HepG2 (cell line): ENCODE results near the gene MYO7A. TPM values are rescaled to one million over a fixed set of nuclear protein-coding genes. Genes with fewer than 3 reads are reported as not detected.

Experiments used
- ATAC-seq: fragments of 200-7000 bp; cut with Tn5 transposase; 3 replicates; pipeline ENCODE4 v1.9.1; 2020; ENCODE audit warnings: mild to moderate bottlenecking, moderate library complexity
- BruUV-seq: library from RNA; stranded (reverse); fragments of 400-500 nt; replicated peaks from 2 replicates; lab custom pipeline; 2021; lab: Mats Ljungman, UMichigan
- CTCF ChIA-PET: fragments of 300-600 bp; formaldehyde crosslinking; extraction: SDS; loops from one replicate; lab custom pipeline; 2021; ENCODE audit warnings: low total read pairs, inconsistent platforms, low intra/inter-chr PET ratio; lab: Yijun Ruan, JAX
- POLR2A ChIA-PET: fragments of 350-600 bp; sonication (Branson Sonifier 250); formaldehyde crosslinking; loops from one replicate; lab custom pipeline; 2020; ENCODE audit warnings: antibody characterized with exemption, inconsistent platforms; lab: Yijun Ruan, JAX
- DNase-seq: peaks from one replicate; pipeline ENCODE4 v3.0.0-alpha.2; 2015; ENCODE audit warnings: low spot score
- FAIRE-seq: peaks from 3 replicates; lab custom pipeline; 2011; peaks lifted over from hg19 to GRCh38; lab: Jason Lieb, UNC
- H2AFZ ChIP-seq: one replicate; pipeline ENCODE4 v1.6.1; 2011; ENCODE audit warnings: low read length, inconsistent platforms
- H3K27ac ChIP-seq: fragments of 300-600 bp; 3 replicates; pipeline ENCODE4 v1.8.0; 2011; ENCODE audit warnings: mixed run types, mild to moderate bottlenecking, mixed read lengths, low read length, inconsistent platforms; ENCODE audit not compliant: insufficient read depth; ENCODE audit errors: extremely low read length
- H3K27me3 ChIP-seq, 2 experiments: fragments of 200-600 bp in 1 of 2; 2 replicates in 1 of 2; 3 replicates in 1 of 2; pipeline versions ENCODE4 v1.6.0 to v1.8.0; 2011; ENCODE audit warnings: low read length in 2 of 2, mild to moderate bottlenecking in 2 of 2, moderate library complexity in 2 of 2, inconsistent platforms in 1 of 2; ENCODE audit not compliant: insufficient read depth in 2 of 2, control insufficient read depth in 1 of 2
- H3K36me3 ChIP-seq, 2 experiments: fragments of 200-600 bp in 1 of 2; replicated peaks in 1 of 2; 2 replicates in 1 of 2; 3 replicates in 1 of 2; pipeline versions ENCODE4 v1.5.1 to v1.8.0; 2011; ENCODE audit warnings: low read length in 2 of 2, inconsistent platforms in 1 of 2; ENCODE audit not compliant: insufficient read depth in 2 of 2, control insufficient read depth in 1 of 2
- H3K4me1 ChIP-seq: 2 replicates; pipeline ENCODE4 v1.5.1; 2012; ENCODE audit warnings: low read length, inconsistent platforms; ENCODE audit not compliant: insufficient read depth
- H3K4me2 ChIP-seq: 2 replicates; pipeline ENCODE4 v1.6.0; 2011; ENCODE audit warnings: low read depth, low read length, inconsistent platforms
- H3K4me3 ChIP-seq, 3 experiments: fragments of 200-600 bp in 1 of 3; sonication (generic), shearing (Covaris generic) in 1 of 3; replicated peaks in 1 of 3; 2 replicates each; pipeline ENCODE4 v1.5.1; 2011 to 2016; ENCODE audit warnings: low read length in 3 of 3, inconsistent platforms in 2 of 3, low read depth in 2 of 3, mild to moderate bottlenecking in 2 of 3, control low read depth in 1 of 3, mixed read lengths in 1 of 3; ENCODE audit not compliant: insufficient read depth in 1 of 3
- H3K79me2 ChIP-seq: one replicate; pipeline ENCODE4 v1.6.1; 2011; ENCODE audit warnings: low read length, inconsistent platforms; ENCODE audit not compliant: insufficient read depth
- H3K9ac ChIP-seq: 2 replicates; pipeline ENCODE4 v1.6.0; 2011; ENCODE audit warnings: mild to moderate bottlenecking, low read depth, low read length, inconsistent platforms; ENCODE audit not compliant: insufficient read depth
- H3K9me3 ChIP-seq: 2 replicates; pipeline ENCODE4 v1.5.1; 2012; ENCODE audit warnings: mild to moderate bottlenecking, low read length
- H4K20me1 ChIP-seq: 2 replicates; pipeline ENCODE4 v1.6.0; 2011; ENCODE audit warnings: inconsistent platforms, mild to moderate bottlenecking, low read length, moderate library complexity; ENCODE audit not compliant: insufficient read depth
- ADNP ChIP-seq: sonication (generic); formaldehyde crosslinking; IDR thresholded peaks from 2 replicates; pipeline ENCODE4 v1.4.0; 2020; ENCODE audit warnings: missing genetic modification reagents
- ATF2 ChIP-seq: sonication (generic); formaldehyde crosslinking; IDR thresholded peaks from 2 replicates; pipeline ENCODE4 v1.4.0; 2020; ENCODE audit warnings: missing genetic modification reagents
- EP300 ChIP-seq, 3 experiments: sonication (generic) in 1 of 3; formaldehyde crosslinking in 1 of 3; IDR thresholded peaks; 2 replicates each; pipeline versions ENCODE4 v1.5.1 to v1.6.1; 2011 to 2020; ENCODE audit warnings: low read depth in 2 of 3, low read length in 2 of 3, borderline replicate concordance in 1 of 3, improper control_type of control experiment in 1 of 3, mild to moderate bottlenecking in 1 of 3, missing genetic modification reagents in 1 of 3, moderate library complexity in 1 of 3
- GPBP1L1 ChIP-seq: sonication (generic); formaldehyde crosslinking; IDR thresholded peaks from 2 replicates; pipeline ENCODE4 v1.5.0; 2020; ENCODE audit warnings: mild to moderate bottlenecking, missing genetic modification reagents
- HNRNPL ChIP-seq: fragments of 200-400 bp; formaldehyde crosslinking; IDR thresholded peaks from 2 replicates; pipeline ENCODE4 v1.6.1; 2017; ENCODE audit warnings: mild to moderate bottlenecking, low read depth, low read length
- ISX ChIP-seq: sonication (generic); formaldehyde crosslinking; conservative IDR thresholded peaks from 2 replicates; pipeline ENCODE4 v1.5.0; 2020; ENCODE audit warnings: missing genetic modification reagents
- NR2C2 ChIP-seq: sonication (generic); formaldehyde crosslinking; IDR thresholded peaks from 2 replicates; pipeline ENCODE4 v1.4.0; 2020; ENCODE audit warnings: missing genetic modification reagents, mild to moderate bottlenecking, moderate library complexity, borderline replicate concordance
- PAX8 ChIP-seq: sonication (generic); formaldehyde crosslinking; IDR thresholded peaks from 2 replicates; pipeline ENCODE4 v1.8.0; 2022; ENCODE audit warnings: mild to moderate bottlenecking, missing genetic modification reagents, borderline replicate concordance
- PTBP1 ChIP-seq: fragments of 200-400 bp; formaldehyde crosslinking; IDR thresholded peaks from 2 replicates; pipeline ENCODE4 v1.6.1; 2018; ENCODE audit warnings: low read length, low read depth; ENCODE audit not compliant: poor library complexity, severe bottlenecking
- SCMH1 ChIP-seq: sonication (generic); formaldehyde crosslinking; IDR thresholded peaks from 2 replicates; pipeline ENCODE4 v1.9.0; 2021; ENCODE audit warnings: missing genetic modification reagents, mild to moderate bottlenecking, borderline replicate concordance
- ZBTB7A ChIP-seq: sonication (generic); formaldehyde crosslinking; IDR thresholded peaks from 2 replicates; pipeline ENCODE4 v1.8.0; 2022; ENCODE audit warnings: mild to moderate bottlenecking, missing genetic modification reagents
- ZFX ChIP-seq: sonication (generic); formaldehyde crosslinking; IDR thresholded peaks from 2 replicates; pipeline ENCODE4 v1.4.0; 2020; ENCODE audit warnings: mild to moderate bottlenecking, low read depth, missing genetic modification reagents, moderate library complexity
- ZNF550 ChIP-seq: sonication (generic); formaldehyde crosslinking; IDR thresholded peaks from 2 replicates; pipeline ENCODE4 v1.4.0; 2020; ENCODE audit warnings: mild to moderate bottlenecking, missing genetic modification reagents, borderline replicate concordance
- ZNF577 ChIP-seq: sonication (generic); formaldehyde crosslinking; IDR thresholded peaks from 2 replicates; pipeline ENCODE4 v1.4.0; 2020; ENCODE audit warnings: mild to moderate bottlenecking, low read depth, missing genetic modification reagents, borderline replicate concordance
- ZSCAN12 ChIP-seq: sonication (generic); formaldehyde crosslinking; IDR thresholded peaks from 2 replicates; pipeline ENCODE4 v1.9.0; 2021; ENCODE audit warnings: mild to moderate bottlenecking, missing genetic modification reagents
- WGBS: methylation state at CpG from one replicate; pipeline ENCODE4 v1.1.6; 2017; ENCODE audit warnings: low lambda C conversion rate; 5-methylcytosine and 5-hydroxymethylcytosine counted together
- in situ Hi-C: cut with HindIII; loops from 2 replicates; pipeline ENCODE4 v1.10.0; 2017; ENCODE audit warnings: low pct_unique_long_range_greater_than_20kb; ENCODE audit not compliant: extremely low pct_ligation_motif_present
- intact Hi-C: fragments of 100-400 bp; cut with micrococcal nuclease; formaldehyde crosslinking; loops from one replicate; pipeline ENCODE4 v1.10.0; 2022; ENCODE audit not compliant: unreplicated experiment
- polyA plus RNA-seq, 8 experiments: library from polyadenylated mRNA; depleted of rRNA in 3 of 8; stranded (reverse) in 7 of 8; unstranded in 1 of 8; fragments of >200 nt; fragmentation: Illumina TruSeq in 4 of 8; extraction: Trizol in 4 of 8; gene quantifications; 2 replicates each; pipeline versions ENCODE4 v1.2.1 to v1.2.3, GENCODE V29; 2011 to 2016; ENCODE audit warnings: low read depth in 4 of 8, missing spikeins in 1 of 8, mixed read lengths in 1 of 8; ENCODE audit not compliant: insufficient read depth in 1 of 8
- total RNA-seq, 5 experiments: library from RNA; depleted of rRNA; stranded (reverse); fragments of >200 nt; fragmentation: Illumina TruSeq; extraction: Trizol; gene quantifications; 2 replicates each; pipeline ENCODE4 v1.2.3, GENCODE V29; 2016; ENCODE audit warnings: low read depth in 1 of 5
- TF ChIP-seq, protein P1 (sequence below): IDR thresholded peaks from 2 replicates; pipeline ENCODE4 v1.6.1; 2016; ENCODE audit warnings: low read depth, control low read depth
- TF ChIP-seq, protein P2 (sequence below): sonication (generic); formaldehyde crosslinking; IDR thresholded peaks from 2 replicates; pipeline ENCODE4 v1.4.0; 2020; ENCODE audit warnings: mild to moderate bottlenecking, missing genetic modification reagents

The MYO7A gene
- total and polyA plus RNA-seq, 2 of the 13 experiments (the other 11 are each of a cell fraction or from before 2014, with no cell fraction given) = 7.5 to 10.0 TPM

DNA sequence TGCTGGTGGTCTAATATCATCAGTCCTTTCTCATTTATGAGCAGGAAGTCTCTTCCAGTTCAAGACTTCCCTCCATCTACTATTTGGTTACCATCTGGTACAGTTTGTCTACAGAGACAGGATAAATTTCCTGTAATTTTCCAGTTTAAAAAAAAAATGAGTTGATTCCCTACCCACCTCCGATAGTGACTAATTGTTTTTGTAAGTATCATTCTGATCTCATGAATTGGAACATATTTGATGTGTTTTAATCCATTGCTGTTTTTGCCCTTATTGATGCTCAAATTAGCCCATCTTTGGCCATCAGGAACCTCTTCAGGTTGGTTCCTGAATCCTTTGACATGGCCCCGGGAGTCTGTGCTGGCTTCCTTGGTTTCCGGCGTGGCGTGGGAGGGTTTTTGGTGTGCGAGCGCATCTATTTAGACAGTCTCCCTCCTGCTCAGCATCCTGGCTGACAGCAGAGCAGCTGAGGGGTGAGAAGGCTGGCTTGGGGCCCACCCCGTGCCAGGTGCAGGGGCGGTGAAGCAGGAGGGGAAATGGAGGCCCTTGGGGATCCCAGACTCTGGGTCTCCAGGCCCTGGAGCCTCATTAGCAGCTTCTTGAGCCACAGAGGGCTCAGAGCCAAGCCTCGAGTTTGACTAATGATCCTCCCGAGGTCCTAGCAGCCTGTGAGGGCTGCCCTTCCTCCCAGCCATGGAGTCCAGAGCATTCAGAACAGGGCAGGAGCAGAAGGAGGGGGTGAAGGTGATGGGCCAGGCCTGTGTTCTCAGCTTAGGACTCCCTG is 18.6 kb upstream of the MYO7A start:
- H3K27ac ChIP-seq = no peak overlapping the region
- BruUV-seq = no TSS peak
- H3K27me3 ChIP-seq = peaks cover 0 to 2% of the 10 kb centered on the region in 2 experiments; a peak in 1 of 5 replicates
- 84% methylated on average over 9 of the region's 11 CpGs for WGBS
- H2AFZ ChIP-seq = no peak overlapping the region
- intact Hi-C loops = no loop called here
- H3K4me1 ChIP-seq = peaks cover 42% of the 10 kb centered on the region
- in situ Hi-C loops = no loop called here
- TF ChIP-seq ZNF550 (CRISPR knock-in tag) (no peak), PAX8 (no peak), ATF2 (CRISPR knock-in tag) (no peak), HNRNPL (no peak), GPBP1L1 (CRISPR knock-in tag) (no peak), ZFX (CRISPR knock-in tag) (no peak), ADNP (CRISPR knock-in tag) (no peak), ISX (CRISPR knock-in tag) (no peak), ZBTB7A (no peak), EP300 (IDR thresholded peaks at IDR 0.05; ENCODE audit: low read depth in 2 of 2, low read length in 2 of 2) (no peak), EP300 (CRISPR knock-in tag; IDR thresholded peaks at IDR 0.05; ENCODE audit: borderline replicate concordance) (no peak), PTBP1 (no peak), ZSCAN12 (no peak), SCMH1 (CRISPR knock-in tag) (no peak), ZNF577 (no peak), NR2C2 (no peak)
- TF ChIP-seq, protein P1, sequence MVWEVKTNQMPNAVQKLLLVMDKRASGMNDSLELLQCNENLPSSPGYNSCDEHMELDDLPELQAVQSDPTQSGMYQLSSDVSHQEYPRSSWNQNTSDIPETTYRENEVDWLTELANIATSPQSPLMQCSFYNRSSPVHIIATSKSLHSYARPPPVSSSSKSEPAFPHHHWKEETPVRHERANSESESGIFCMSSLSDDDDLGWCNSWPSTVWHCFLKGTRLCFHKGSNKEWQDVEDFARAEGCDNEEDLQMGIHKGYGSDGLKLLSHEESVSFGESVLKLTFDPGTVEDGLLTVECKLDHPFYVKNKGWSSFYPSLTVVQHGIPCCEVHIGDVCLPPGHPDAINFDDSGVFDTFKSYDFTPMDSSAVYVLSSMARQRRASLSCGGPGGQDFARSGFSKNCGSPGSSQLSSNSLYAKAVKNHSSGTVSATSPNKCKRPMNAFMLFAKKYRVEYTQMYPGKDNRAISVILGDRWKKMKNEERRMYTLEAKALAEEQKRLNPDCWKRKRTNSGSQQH (CRISPR knock-in tag) = no peak
- TF ChIP-seq, protein P2, sequence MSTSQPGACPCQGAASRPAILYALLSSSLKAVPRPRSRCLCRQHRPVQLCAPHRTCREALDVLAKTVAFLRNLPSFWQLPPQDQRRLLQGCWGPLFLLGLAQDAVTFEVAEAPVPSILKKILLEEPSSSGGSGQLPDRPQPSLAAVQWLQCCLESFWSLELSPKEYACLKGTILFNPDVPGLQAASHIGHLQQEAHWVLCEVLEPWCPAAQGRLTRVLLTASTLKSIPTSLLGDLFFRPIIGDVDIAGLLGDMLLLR (CRISPR knock-in tag) = no peak
- DNase-seq (no peak), ATAC-seq (no peak), FAIRE-seq (no peak)
- no peaks in the 10 kb centered on the region for H3K79me2 ChIP-seq
- H3K4me3 ChIP-seq = no peak overlapping the region
- no peaks in the 10 kb centered on the region for H4K20me1 ChIP-seq
- H3K4me2 ChIP-seq = no peak overlapping the region
- no peaks in the 10 kb centered on the region for H3K9me3 ChIP-seq
- H3K9ac ChIP-seq = no peak overlapping the region
- POLR2A ChIA-PET = no interaction called here
- H3K36me3 ChIP-seq = no peaks in the 10 kb centered on the region
- CTCF ChIA-PET = no interaction called here
